GM23248 (cell line): ENCODE data around the gene ADAMTS17. TPM values are rescaled to one million over a fixed set of nuclear protein-coding genes. Genes with fewer than 3 reads are reported as not detected.

Experiments used
- DNase-seq: peaks from one replicate; pipeline ENCODE4 v3.0.0-alpha.2; 2015
- H2AFZ ChIP-seq: fragments of 200-600 bp; sonication (generic); 2 replicates; pipeline ENCODE4 v1.6.1; 2016; ENCODE audit warnings: antibody characterized with exemption
- H3F3A ChIP-seq: fragments of 200-600 bp; sonication (generic); 2 replicates; pipeline ENCODE4 v1.6.1; 2016; ENCODE audit warnings: mild to moderate bottlenecking, antibody characterized with exemption, mixed run types; ENCODE audit not compliant: insufficient read depth
- H3K27ac ChIP-seq: fragments of 200-600 bp; sonication (generic); 2 replicates; pipeline ENCODE4 v1.5.1; 2016; ENCODE audit warnings: mild to moderate bottlenecking
- H3K27me3 ChIP-seq: fragments of 200-600 bp; sonication (generic); replicated peaks from 2 replicates; pipeline ENCODE4 v1.6.1; 2016; ENCODE audit warnings: mild to moderate bottlenecking; ENCODE audit not compliant: insufficient read depth
- H3K36me3 ChIP-seq: fragments of 200-600 bp; sonication (generic); 2 replicates; pipeline ENCODE4 v1.6.1; 2016; ENCODE audit warnings: low read depth, mild to moderate bottlenecking
- H3K4me1 ChIP-seq: fragments of 200-600 bp; sonication (generic); 2 replicates; pipeline ENCODE4 v1.6.1; 2016; ENCODE audit warnings: mild to moderate bottlenecking; ENCODE audit not compliant: insufficient read depth
- H3K4me2 ChIP-seq: fragments of 200-600 bp; sonication (generic); one replicate; pipeline ENCODE4 v1.6.1; 2016; ENCODE audit warnings: mild to moderate bottlenecking; ENCODE audit not compliant: unreplicated experiment
- H3K4me3 ChIP-seq: fragments of 200-600 bp; sonication (generic); 2 replicates; pipeline ENCODE4 v1.5.1; 2016; ENCODE audit warnings: mild to moderate bottlenecking
- H3K79me2 ChIP-seq: fragments of 200-600 bp; sonication (generic); 2 replicates; pipeline ENCODE4 v1.6.1; 2016; ENCODE audit warnings: mild to moderate bottlenecking; ENCODE audit not compliant: insufficient read depth
- H3K9ac ChIP-seq: fragments of 200-600 bp; sonication (generic); 2 replicates; pipeline ENCODE4 v1.6.1; 2016; ENCODE audit warnings: mild to moderate bottlenecking
- H3K9me2 ChIP-seq: fragments of 200-600 bp; sonication (generic); 2 replicates; pipeline ENCODE4 v1.6.1; 2016; ENCODE audit warnings: mixed run types, mild to moderate bottlenecking, moderate library complexity; ENCODE audit not compliant: insufficient read depth
- H3K9me3 ChIP-seq: fragments of 200-600 bp; sonication (generic); one replicate; pipeline ENCODE4 v1.6.1; 2017; ENCODE audit warnings: low read depth
- H4K20me1 ChIP-seq: fragments of 200-600 bp; sonication (generic); 2 replicates; pipeline ENCODE4 v1.6.0; 2016; ENCODE audit not compliant: insufficient read depth
- EZH2 ChIP-seq: fragments of 200-600 bp; sonication (generic); IDR thresholded peaks from 2 replicates; pipeline ENCODE4 v1.6.1; 2018; ENCODE audit warnings: antibody characterized with exemption, mild to moderate bottlenecking; ENCODE audit not compliant: insufficient read depth, poor library complexity, severe bottlenecking
- EZH2phosphoT487 ChIP-seq: fragments of 200-600 bp; sonication (generic); IDR thresholded peaks from 2 replicates; pipeline ENCODE4 v1.6.1; 2018; ENCODE audit warnings: antibody characterized with exemption, moderate library complexity, mild to moderate bottlenecking, low read depth; ENCODE audit not compliant: insufficient read depth
- WGBS, 2 experiments: methylation state at CpG; one replicate each; pipeline ENCODE4 v1.1.6; 2015 to 2017; ENCODE audit warnings: low lambda C conversion rate in 2 of 2, low coverage in 1 of 2; ENCODE audit errors: missing lambda C conversion rate in 2 of 2; 5-methylcytosine and 5-hydroxymethylcytosine counted together
- in situ Hi-C: fragments of 300-500 bp; cut with MboI; formaldehyde crosslinking; loops from 2 replicates; pipeline ENCODE4 v1.15.0; 2020
- polyA plus RNA-seq: library from polyadenylated mRNA; unstranded; fragments of >200 nt; fragmentation: Nextera tagmentation; extraction: Ambion mirVana; gene quantifications from 2 replicates; pipeline ENCODE4 v1.2.1, GENCODE V29; 2016
- total RNA-seq: library from RNA; depleted of rRNA; stranded (reverse); fragments of >200 nt; shearing (Covaris generic); gene quantifications from 2 replicates; pipeline ENCODE4 v1.2.3, GENCODE V29; 2014

ADAMTS17 gene
- total and polyA plus RNA-seq, 2 experiments from 2014 or later = not detected

DNA sequence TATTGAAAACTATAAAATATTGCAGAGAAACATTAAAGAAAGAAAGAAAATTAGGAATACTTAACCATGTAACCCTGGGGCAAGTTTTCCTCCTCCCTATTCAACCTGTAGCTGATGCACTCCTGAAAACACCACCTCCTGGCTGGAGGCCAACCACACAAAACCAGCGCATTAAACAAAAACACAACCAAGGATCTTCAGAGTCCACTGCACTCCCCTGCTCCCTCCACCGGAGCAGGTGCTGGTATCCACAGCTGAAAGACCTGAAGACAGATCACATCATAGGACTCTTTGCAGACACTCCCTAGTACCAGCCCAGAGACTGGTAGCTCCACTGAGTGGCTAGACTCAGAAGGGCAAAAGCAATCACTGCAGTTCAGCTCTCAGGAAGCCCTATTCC is 13.6 kb upstream of the ADAMTS17 start:
- H4K20me1 ChIP-seq = no peaks in the 10 kb centered on the region
- no peak overlapping the region for H3K4me3 ChIP-seq
- H3K79me2 ChIP-seq = no peaks in the 10 kb centered on the region
- H3K9me3 ChIP-seq = no peaks in the 10 kb centered on the region
- no peaks in the 10 kb centered on the region for H3K27me3 ChIP-seq
- H2AFZ ChIP-seq = no peak overlapping the region
- TF ChIP-seq EZH2 (no peak), EZH2phosphoT487 (no peak)
- no peak for DNase-seq
- H3F3A ChIP-seq = 0 out of 2 replicates have a peak, but pooled peaks cover 9% of the 10 kb centered on the region
- no peaks in the 10 kb centered on the region for H3K36me3 ChIP-seq
- H3K27ac ChIP-seq = no peak overlapping the region
- in situ Hi-C loops = no loop called here
- H3K9me2 ChIP-seq = no peaks in the 10 kb centered on the region
- WGBS, 2 experiments = 30 to 42% methylated on average over 2 of the region's 2 CpGs
- no peak overlapping the region for H3K4me2 ChIP-seq
- peaks cover 5% of the 10 kb centered on the region; the same call in 1 of the 2 replicates for H3K4me1 ChIP-seq
- H3K9ac ChIP-seq = no peak overlapping the region

GRCh38 chr15:100353449-100353848 is 11.7 kb upstream of the ADAMTS17 start:
- no peaks in the 10 kb centered on the region for H4K20me1 ChIP-seq
- no peaks in the 10 kb centered on the region for H3K9me2 ChIP-seq
- H2AFZ ChIP-seq = no peak overlapping the region
- H3F3A ChIP-seq = 0 out of 2 replicates have a peak, but pooled peaks cover 9% of the 10 kb centered on the region
- no peak for TF ChIP-seq EZH2phosphoT487
- TF ChIP-seq EZH2 = no peak
- H3K79me2 ChIP-seq = no peaks in the 10 kb centered on the region
- no peak overlapping the region for H3K27ac ChIP-seq
- no peaks in the 10 kb centered on the region for H3K36me3 ChIP-seq
- H3K27me3 ChIP-seq = no peaks in the 10 kb centered on the region
- WGBS, 2 experiments = 71 to 84% methylated on average over 3 of the region's 3 CpGs
- no peaks in the 10 kb centered on the region for H3K9me3 ChIP-seq
- in situ Hi-C loops = no loop called here
- peaks cover 7% of the 10 kb centered on the region; the same call in 1 of the 2 replicates for H3K4me1 ChIP-seq
- no peak for DNase-seq
- H3K4me3 ChIP-seq = no peak overlapping the region
- H3K4me2 ChIP-seq = no peak overlapping the region
- H3K9ac ChIP-seq = no peak overlapping the region

GRCh38 chr15:100350434-100351226 is 8.9 kb upstream of the ADAMTS17 start:
- Histone ChIP-seq H3K36me3 (no peaks in the 10 kb centered on the region), H3K79me2 (no peaks in the 10 kb centered on the region), H2AFZ (peak overlapping the region; percentile 100), H3K9me3 (no peaks in the 10 kb centered on the region), H3K27ac (peak overlapping the region; percentile 56), H4K20me1 (no peaks in the 10 kb centered on the region), H3K4me3 (peak overlapping the region; percentile 95), H3K4me2 (peak overlapping the region; percentile 98), H3K27me3 (no peaks in the 10 kb centered on the region), H3K9ac (peak overlapping the region; percentile 93), H3K9me2 (no peaks in the 10 kb centered on the region), H3K4me1 (peaks cover 7% of the 10 kb centered on the region; the same call in 1 of the 2 replicates), H3F3A (0 out of 2 replicates have a peak, but pooled peaks cover 9% of the 10 kb centered on the region)
- in situ Hi-C loops = no loop called here
- 16 to 19% methylated on average over 19 of the region's 19 CpGs for WGBS, 2 experiments
- TF ChIP-seq EZH2phosphoT487 (no peak), EZH2 (no peak)
- peak; percentile 80 for DNase-seq

GRCh38 chr15:100349696-100350433 is 8.1 kb upstream of the ADAMTS17 start:
- WGBS, 2 experiments = 2 to 3% methylated on average over 43 of the region's 43 CpGs
- Histone ChIP-seq H3K4me1 (peaks cover 7% of the 10 kb centered on the region; the same call in 1 of the 2 replicates), H3K4me3 (peak overlapping the region; percentile 95), H2AFZ (peak overlapping the region; percentile 100), H3K4me2 (peak overlapping the region; percentile 98), H3F3A (0 out of 2 replicates have a peak, but pooled peaks cover 9% of the 10 kb centered on the region), H3K9me2 (no peaks in the 10 kb centered on the region), H3K79me2 (no peaks in the 10 kb centered on the region), H4K20me1 (no peaks in the 10 kb centered on the region), H3K27ac (peak overlapping the region; percentile 56), H3K9ac (peak overlapping the region; percentile 93), H3K27me3 (no peaks in the 10 kb centered on the region), H3K36me3 (no peaks in the 10 kb centered on the region), H3K9me3 (no peaks in the 10 kb centered on the region)
- in situ Hi-C loops = loop anchor here (25.0 kb wide), 2 partner anchors 662 to 1088 kb away; partner anchors contain the start of gene LRRC28
- DNase-seq = peak; percentile 93
- TF ChIP-seq EZH2 = no peak
- no peak for TF ChIP-seq EZH2phosphoT487
